SK-N-SH (cell line): ENCODE data around the gene TMPRSS6. TPM values are rescaled to one million over a fixed set of nuclear protein-coding genes. Genes with fewer than 3 reads are reported as not detected.

ENCODE experiments used
- CTCF ChIA-PET: fragments of 300-600, 350-600 bp; formaldehyde crosslinking; extraction: SDS; loops from one replicate; lab custom pipeline; 2021; lab: Yijun Ruan, JAX
- POLR2A ChIA-PET: fragments of 350-600 bp; sonication (Branson Sonifier 250); formaldehyde crosslinking; extraction: SDS; loops from one replicate; lab custom pipeline; 2020; ENCODE audit warnings: antibody characterized with exemption, inconsistent platforms; lab: Yijun Ruan, JAX
- DNase-seq: peaks from one replicate; pipeline ENCODE4 v3.0.0; 2012
- H2AFZ ChIP-seq: fragments of 200-600 bp; sonication (generic); 2 replicates; pipeline ENCODE4 v1.8.1; 2016; ENCODE audit warnings: antibody characterized with exemption, mild to moderate bottlenecking, low read depth
- H3F3A ChIP-seq: fragments of 200-600 bp; sonication (generic); replicated peaks from 2 replicates; pipeline ENCODE3; 2016; ENCODE audit warnings: antibody characterized with exemption, mild to moderate bottlenecking; ENCODE audit not compliant: insufficient read depth
- H3K27ac ChIP-seq, 2 experiments: fragments of 200-500 bp in 1 of 2; fragments of 200-600 bp in 1 of 2; sonication (Bioruptor generic) in 1 of 2; sonication (generic), shearing (Covaris generic) in 1 of 2; 2 replicates each; pipeline versions ENCODE4 v1.5.1 to v1.6.1; 2014 to 2016; ENCODE audit warnings: low read depth in 2 of 2, inconsistent platforms in 1 of 2, low read length in 1 of 2, mild to moderate bottlenecking in 1 of 2, mixed read lengths in 1 of 2
- H3K27me3 ChIP-seq: fragments of 200-600 bp; sonication (generic), shearing (Covaris generic); 2 replicates; pipeline ENCODE4 v1.6.1; 2016; ENCODE audit warnings: mixed run types; ENCODE audit not compliant: insufficient read depth
- H3K36me3 ChIP-seq, 2 experiments: fragments of 200-500 bp in 1 of 2; fragments of 200-600 bp in 1 of 2; sonication (Bioruptor generic) in 1 of 2; sonication (generic) in 1 of 2; replicated peaks in 1 of 2; 2 replicates each; pipeline versions ENCODE3 to v1.5.1; 2014 to 2016; ENCODE audit warnings: low read length in 1 of 2, mild to moderate bottlenecking in 1 of 2; ENCODE audit not compliant: insufficient read depth in 2 of 2, control insufficient read depth in 1 of 2
- H3K4me1 ChIP-seq, 2 experiments: fragments of 200-500 bp in 1 of 2; fragments of 200-600 bp in 1 of 2; sonication (Bioruptor generic) in 1 of 2; sonication (generic), shearing (Covaris generic) in 1 of 2; 2 replicates each; pipeline versions ENCODE4 v1.5.1 to v1.6.1; 2014 to 2016; ENCODE audit warnings: low read depth in 1 of 2, low read length in 1 of 2, mixed run types in 1 of 2; ENCODE audit not compliant: insufficient read depth in 2 of 2, control insufficient read depth in 1 of 2
- H3K4me2 ChIP-seq: fragments of 200-600 bp; sonication (generic), shearing (Covaris generic); 2 replicates; pipeline ENCODE4 v1.6.1; 2017; ENCODE audit warnings: mixed run types
- H3K4me3 ChIP-seq, 2 experiments: fragments of 200-500 bp in 1 of 2; fragments of 200-600 bp in 1 of 2; sonication (Bioruptor generic) in 1 of 2; sonication (generic), shearing (Covaris generic) in 1 of 2; 2 replicates each; pipeline versions ENCODE4 v1.5.1 to v1.8.1; 2014 to 2016; ENCODE audit warnings: low read depth in 2 of 2, inconsistent platforms in 1 of 2, low read length in 1 of 2, mild to moderate bottlenecking in 1 of 2, mixed read lengths in 1 of 2, moderate library complexity in 1 of 2
- H3K79me2 ChIP-seq: fragments of 200-600 bp; sonication (generic); 2 replicates; pipeline ENCODE4 v1.8.1; 2017; ENCODE audit warnings: mild to moderate bottlenecking; ENCODE audit not compliant: insufficient read depth
- H3K9ac ChIP-seq: fragments of 200-600 bp; sonication (generic); 2 replicates; pipeline ENCODE4 v1.6.1; 2017; ENCODE audit warnings: mixed run types
- H3K9me2 ChIP-seq: fragments of 200-600 bp; sonication (generic); 2 replicates; pipeline ENCODE4 v1.6.1; 2017; ENCODE audit warnings: mixed run types
- H3K9me3 ChIP-seq: fragments of 200-600 bp; sonication (generic); 2 replicates; pipeline ENCODE4 v1.6.1; 2017; ENCODE audit warnings: mixed run types, mild to moderate bottlenecking, moderate library complexity
- H4K20me1 ChIP-seq: fragments of 200-600 bp; sonication (generic); 2 replicates; pipeline ENCODE4 v1.6.1; 2017; ENCODE audit warnings: mild to moderate bottlenecking, mixed run types; ENCODE audit not compliant: insufficient read depth
- ELF1 ChIP-seq: IDR thresholded peaks from 2 replicates; pipeline ENCODE4 v1.4.0; 2012
- EP300 ChIP-seq, 2 experiments: IDR thresholded peaks; 2 replicates each; pipeline versions ENCODE4 v1.4.0 to v1.6.1; 2012; ENCODE audit warnings: borderline replicate concordance in 1 of 2, low read depth in 1 of 2, low read length in 1 of 2
- FOSL2 ChIP-seq: IDR thresholded peaks from 2 replicates; pipeline ENCODE4 v1.4.0; 2012; ENCODE audit warnings: low read depth, mild to moderate bottlenecking, moderate library complexity, borderline replicate concordance
- FOXM1 ChIP-seq: IDR thresholded peaks from 2 replicates; pipeline ENCODE4 v1.4.0; 2012; ENCODE audit warnings: low read depth, mild to moderate bottlenecking
- JUND ChIP-seq: IDR thresholded peaks from 2 replicates; pipeline ENCODE4 v1.4.0; 2012
- MXI1 ChIP-seq: IDR thresholded peaks from 2 replicates; pipeline ENCODE4 v1.6.1; 2012; ENCODE audit warnings: mild to moderate bottlenecking, low read depth, low read length, improper control_type of control experiment
- NFIC ChIP-seq: IDR thresholded peaks from 2 replicates; pipeline ENCODE4 v1.4.0; 2012; ENCODE audit warnings: borderline replicate concordance
- POLR2AphosphoS5 ChIP-seq: IDR thresholded peaks from 2 replicates; pipeline ENCODE4 v1.6.1; 2012; ENCODE audit warnings: low read depth, low read length
- RAD21 ChIP-seq: IDR thresholded peaks from 2 replicates; pipeline ENCODE4 v1.6.1; 2012; ENCODE audit warnings: mild to moderate bottlenecking, low read length
- RXRA ChIP-seq: IDR thresholded peaks from 2 replicates; pipeline ENCODE4 v1.4.0; 2012; ENCODE audit warnings: low read depth, mild to moderate bottlenecking, borderline replicate concordance
- TAF1 ChIP-seq: IDR thresholded peaks from 2 replicates; pipeline ENCODE4 v1.6.1; 2012; ENCODE audit warnings: low read depth, mild to moderate bottlenecking, low read length, moderate library complexity, borderline replicate concordance
- TEAD4 ChIP-seq: IDR thresholded peaks from 2 replicates; pipeline ENCODE4 v1.4.0; 2012; ENCODE audit warnings: mild to moderate bottlenecking, borderline replicate concordance; ENCODE audit not compliant: insufficient read depth
- YY1 ChIP-seq: IDR thresholded peaks from 2 replicates; pipeline ENCODE4 v1.4.0; 2012; ENCODE audit warnings: low read depth, mild to moderate bottlenecking
- WGBS: methylation state at CpG from one replicate; pipeline ENCODE4 v1.1.6; 2017; ENCODE audit warnings: low lambda C conversion rate; 5-methylcytosine and 5-hydroxymethylcytosine counted together
- polyA plus RNA-seq, 3 experiments: library from polyadenylated mRNA; depleted of rRNA; stranded (reverse); fragments of >200 nt; gene quantifications; 2 replicates each; pipeline ENCODE4 v1.2.3, GENCODE V29; 2012
- TF ChIP-seq, protein P1 (sequence below): IDR thresholded peaks from 2 replicates; pipeline ENCODE4; 2012
- TF ChIP-seq, protein P2 (sequence below): fragments of 200-600 bp; sonication (generic); IDR thresholded peaks from 2 replicates; pipeline ENCODE4 v1.6.1; 2017; ENCODE audit warnings: antibody characterized with exemption, mild to moderate bottlenecking, moderate library complexity
- TF ChIP-seq, protein P3 (sequence below): IDR thresholded peaks from 2 replicates; pipeline ENCODE4 v1.4.0; 2012; ENCODE audit warnings: low read depth, borderline replicate concordance
- TF ChIP-seq, protein P4 (sequence below): fragments of 150-350 bp; IDR thresholded peaks from 2 replicates; pipeline ENCODE4 v1.6.1; 2016; ENCODE audit warnings: mild to moderate bottlenecking, low read depth, low read length
- TF ChIP-seq, protein P5 (sequence below): IDR thresholded peaks from 2 replicates; pipeline ENCODE4 v1.4.0; 2012; ENCODE audit warnings: low read depth, borderline replicate concordance

Gene TMPRSS6
- polyA plus RNA-seq, 1 of the 3 experiments (the other 2 are of a cell fraction) = not detected

DNA sequence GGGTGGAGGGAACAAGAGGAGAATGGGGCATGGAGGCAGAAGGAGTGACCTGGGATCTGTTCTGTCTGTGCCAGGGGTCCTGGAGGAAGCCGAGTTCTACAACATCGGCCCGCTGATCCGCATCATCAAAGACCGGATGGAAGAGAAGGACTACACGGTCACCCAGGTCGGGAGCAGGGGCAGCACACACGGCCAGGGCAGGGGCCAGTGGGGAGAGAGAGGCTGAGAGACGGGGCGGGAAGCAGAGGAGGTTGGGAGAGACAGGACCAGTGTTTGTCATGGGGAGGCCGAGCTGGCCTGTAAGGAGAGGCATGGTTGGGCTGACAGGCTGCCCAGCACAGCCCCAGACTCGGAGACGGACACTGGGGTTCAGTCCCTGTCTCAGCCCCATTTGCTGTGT is 53.3 kb downstream of the TMPRSS6 start:
- Histone ChIP-seq H3K36me3 (peaks cover 0 to 59% of the 10 kb centered on the region in 2 experiments), H4K20me1 (no peaks in the 10 kb centered on the region), H3K9me2 (no peaks in the 10 kb centered on the region), H3K4me1 (peaks cover 0 to 10% of the 10 kb centered on the region in 2 experiments; a peak in 1 of 4 replicates), H3K27ac (no peak overlapping the region), H3K9me3 (no peaks in the 10 kb centered on the region), H2AFZ (no peak overlapping the region), H3K27me3 (no peaks in the 10 kb centered on the region)
- 94% methylated on average over 11 of the region's 13 CpGs for WGBS
- no peak for DNase-seq
- TF ChIP-seq EP300 (IDR thresholded peaks at IDR 0.05; ENCODE audit: borderline replicate concordance in 1 of 2, low read depth in 1 of 2, low read length in 1 of 2) = no peak
- TF ChIP-seq, protein P1, sequence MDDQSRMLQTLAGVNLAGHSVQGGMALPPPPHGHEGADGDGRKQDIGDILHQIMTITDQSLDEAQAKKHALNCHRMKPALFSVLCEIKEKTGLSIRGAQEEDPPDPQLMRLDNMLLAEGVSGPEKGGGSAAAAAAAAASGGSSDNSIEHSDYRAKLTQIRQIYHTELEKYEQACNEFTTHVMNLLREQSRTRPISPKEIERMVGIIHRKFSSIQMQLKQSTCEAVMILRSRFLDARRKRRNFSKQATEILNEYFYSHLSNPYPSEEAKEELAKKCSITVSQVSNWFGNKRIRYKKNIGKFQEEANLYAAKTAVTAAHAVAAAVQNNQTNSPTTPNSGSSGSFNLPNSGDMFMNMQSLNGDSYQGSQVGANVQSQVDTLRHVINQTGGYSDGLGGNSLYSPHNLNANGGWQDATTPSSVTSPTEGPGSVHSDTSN = no peak
- no peak for TF ChIP-seq POLR2AphosphoS5
- TF ChIP-seq FOSL2 = no peak
- TF ChIP-seq RAD21 = no peak
- TF ChIP-seq YY1 = no peak
- TF ChIP-seq RXRA = no peak
- TF ChIP-seq NFIC = no peak
- TF ChIP-seq, protein P2, sequence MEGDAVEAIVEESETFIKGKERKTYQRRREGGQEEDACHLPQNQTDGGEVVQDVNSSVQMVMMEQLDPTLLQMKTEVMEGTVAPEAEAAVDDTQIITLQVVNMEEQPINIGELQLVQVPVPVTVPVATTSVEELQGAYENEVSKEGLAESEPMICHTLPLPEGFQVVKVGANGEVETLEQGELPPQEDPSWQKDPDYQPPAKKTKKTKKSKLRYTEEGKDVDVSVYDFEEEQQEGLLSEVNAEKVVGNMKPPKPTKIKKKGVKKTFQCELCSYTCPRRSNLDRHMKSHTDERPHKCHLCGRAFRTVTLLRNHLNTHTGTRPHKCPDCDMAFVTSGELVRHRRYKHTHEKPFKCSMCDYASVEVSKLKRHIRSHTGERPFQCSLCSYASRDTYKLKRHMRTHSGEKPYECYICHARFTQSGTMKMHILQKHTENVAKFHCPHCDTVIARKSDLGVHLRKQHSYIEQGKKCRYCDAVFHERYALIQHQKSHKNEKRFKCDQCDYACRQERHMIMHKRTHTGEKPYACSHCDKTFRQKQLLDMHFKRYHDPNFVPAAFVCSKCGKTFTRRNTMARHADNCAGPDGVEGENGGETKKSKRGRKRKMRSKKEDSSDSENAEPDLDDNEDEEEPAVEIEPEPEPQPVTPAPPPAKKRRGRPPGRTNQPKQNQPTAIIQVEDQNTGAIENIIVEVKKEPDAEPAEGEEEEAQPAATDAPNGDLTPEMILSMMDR = no peak
- TF ChIP-seq, all 33 proteins: peak for 0
- Histone ChIP-seq H3K4me3 (no peak overlapping the region), H3K79me2 (peaks cover 16% of the 10 kb centered on the region; the same call in 1 of the 2 replicates), H3K4me2 (no peak overlapping the region), H3K9ac (no peak overlapping the region), H3F3A (no peaks in the 10 kb centered on the region)
- CTCF ChIA-PET = interaction anchor here (1.2 to 1.6 kb wide), 3 partner anchors 20 to 143 kb away, joined by 3 read pairs; no protein-coding TSS in a partner anchor
- POLR2A ChIA-PET = no interaction called here

DNA sequence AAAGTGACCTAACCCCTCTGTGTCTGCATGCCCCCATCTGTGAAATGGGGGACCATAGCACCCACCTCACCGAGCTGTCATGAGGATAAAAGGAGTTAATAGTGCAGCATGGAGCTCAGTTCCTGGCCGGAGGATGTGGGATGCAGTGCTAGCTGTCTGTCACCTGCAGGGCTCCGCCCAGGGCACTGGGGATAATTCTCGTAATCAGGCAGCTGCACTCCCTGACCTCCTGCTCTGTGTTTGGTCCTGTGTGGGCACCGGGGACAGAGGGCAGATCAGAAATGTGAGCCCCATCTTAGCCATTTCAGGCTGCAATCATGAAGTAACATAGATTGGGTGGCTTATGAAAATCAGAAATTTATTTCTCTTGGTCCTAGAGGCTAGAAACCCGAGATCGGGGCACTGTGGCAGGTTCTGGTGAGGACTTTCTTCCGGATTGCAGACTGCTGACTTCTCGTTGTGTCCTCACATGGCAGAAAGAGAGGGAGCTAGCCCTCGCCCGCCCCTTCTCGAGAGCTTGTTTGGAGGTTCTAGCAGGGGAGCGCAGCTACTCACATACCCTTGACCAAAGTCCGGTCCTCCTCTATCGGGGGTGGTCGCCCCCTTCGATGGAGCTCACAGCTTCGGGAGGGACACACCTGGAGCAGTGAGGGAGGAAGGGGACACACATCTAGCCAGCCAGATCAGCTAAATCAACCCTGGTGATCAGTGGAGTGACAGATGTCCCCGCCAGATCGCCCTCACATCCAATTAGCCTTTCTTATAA is 54.7 kb downstream of the TMPRSS6 start:
- Histone ChIP-seq H4K20me1 (no peaks in the 10 kb centered on the region), H2AFZ (no peak overlapping the region), H3K4me1 (peaks cover 0 to 10% of the 10 kb centered on the region in 2 experiments; a peak in 1 of 4 replicates), H3K9me2 (no peaks in the 10 kb centered on the region), H3K79me2 (peaks cover 16% of the 10 kb centered on the region; the same call in 1 of the 2 replicates), H3K36me3 (peaks cover 0 to 53% of the 10 kb centered on the region in 2 experiments), H3K4me3 (no peak overlapping the region), H3K9ac (no peak overlapping the region), H3K9me3 (no peaks in the 10 kb centered on the region), H3F3A (no peaks in the 10 kb centered on the region), H3K27me3 (no peaks in the 10 kb centered on the region), H3K4me2 (no peak overlapping the region), H3K27ac (no peak overlapping the region)
- ChIA-PET CTCF (interaction anchor here (1.2 to 1.4 kb wide), 3 partner anchors 9 to 32 kb away, joined by 3 read pairs; no protein-coding TSS in a partner anchor), POLR2A (no interaction called here)
- no peak for DNase-seq
- WGBS = 96% methylated on average over 16 of the region's 20 CpGs
- TF ChIP-seq, protein P3, sequence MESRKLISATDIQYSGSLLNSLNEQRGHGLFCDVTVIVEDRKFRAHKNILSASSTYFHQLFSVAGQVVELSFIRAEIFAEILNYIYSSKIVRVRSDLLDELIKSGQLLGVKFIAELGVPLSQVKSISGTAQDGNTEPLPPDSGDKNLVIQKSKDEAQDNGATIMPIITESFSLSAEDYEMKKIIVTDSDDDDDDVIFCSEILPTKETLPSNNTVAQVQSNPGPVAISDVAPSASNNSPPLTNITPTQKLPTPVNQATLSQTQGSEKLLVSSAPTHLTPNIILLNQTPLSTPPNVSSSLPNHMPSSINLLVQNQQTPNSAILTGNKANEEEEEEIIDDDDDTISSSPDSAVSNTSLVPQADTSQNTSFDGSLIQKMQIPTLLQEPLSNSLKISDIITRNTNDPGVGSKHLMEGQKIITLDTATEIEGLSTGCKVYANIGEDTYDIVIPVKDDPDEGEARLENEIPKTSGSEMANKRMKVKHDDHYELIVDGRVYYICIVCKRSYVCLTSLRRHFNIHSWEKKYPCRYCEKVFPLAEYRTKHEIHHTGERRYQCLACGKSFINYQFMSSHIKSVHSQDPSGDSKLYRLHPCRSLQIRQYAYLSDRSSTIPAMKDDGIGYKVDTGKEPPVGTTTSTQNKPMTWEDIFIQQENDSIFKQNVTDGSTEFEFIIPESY = no peak
- TF ChIP-seq TAF1 (no peak), MXI1 (no peak), JUND (no peak), FOXM1 (no peak), TEAD4 (no peak), ELF1 (no peak)
- TF ChIP-seq, protein P4, sequence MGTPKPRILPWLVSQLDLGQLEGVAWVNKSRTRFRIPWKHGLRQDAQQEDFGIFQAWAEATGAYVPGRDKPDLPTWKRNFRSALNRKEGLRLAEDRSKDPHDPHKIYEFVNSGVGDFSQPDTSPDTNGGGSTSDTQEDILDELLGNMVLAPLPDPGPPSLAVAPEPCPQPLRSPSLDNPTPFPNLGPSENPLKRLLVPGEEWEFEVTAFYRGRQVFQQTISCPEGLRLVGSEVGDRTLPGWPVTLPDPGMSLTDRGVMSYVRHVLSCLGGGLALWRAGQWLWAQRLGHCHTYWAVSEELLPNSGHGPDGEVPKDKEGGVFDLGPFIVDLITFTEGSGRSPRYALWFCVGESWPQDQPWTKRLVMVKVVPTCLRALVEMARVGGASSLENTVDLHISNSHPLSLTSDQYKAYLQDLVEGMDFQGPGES = no peak
- TF ChIP-seq, protein P5, sequence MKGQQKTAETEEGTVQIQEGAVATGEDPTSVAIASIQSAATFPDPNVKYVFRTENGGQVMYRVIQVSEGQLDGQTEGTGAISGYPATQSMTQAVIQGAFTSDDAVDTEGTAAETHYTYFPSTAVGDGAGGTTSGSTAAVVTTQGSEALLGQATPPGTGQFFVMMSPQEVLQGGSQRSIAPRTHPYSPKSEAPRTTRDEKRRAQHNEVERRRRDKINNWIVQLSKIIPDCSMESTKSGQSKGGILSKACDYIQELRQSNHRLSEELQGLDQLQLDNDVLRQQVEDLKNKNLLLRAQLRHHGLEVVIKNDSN = no peak
